Measurements from ENCODE around the gene BCL2A1.

Gene BCL2A1

GRCh38 chr15:79977431-79978054 is 6.5 kb upstream of the BCL2A1 start:
- TF ChIP-seq CTCF (IDR thresholded peaks at IDR 0.05; ENCODE audit: borderline replicate concordance, insufficient read depth, low read depth, low read length): no peak
- peak overlapping the region; percentile 13 for H3K4me3 ChIP-seq (ENCODE audit: low read depth, low read length)

- no peak for TF ChIP-seq CTCF (IDR thresholded peaks at IDR 0.05; ENCODE audit: borderline replicate concordance, insufficient read depth, low read depth, low read length)
- no peak overlapping the region for H3K4me3 ChIP-seq (ENCODE audit: low read depth, low read length)
Observed at GRCh38 chr15:79973456-79974195, 2.6 kb upstream of the BCL2A1 start.

GRCh38 chr15:79972863-79973262 is 1.9 kb upstream of the BCL2A1 start:
- H3K4me3 ChIP-seq (ENCODE audit: low read depth, low read length): no peak overlapping the region
- no peak for TF ChIP-seq CTCF (IDR thresholded peaks at IDR 0.05; ENCODE audit: borderline replicate concordance, insufficient read depth, low read depth, low read length)

- peak overlapping the region; percentile 69 for H3K4me3 ChIP-seq (ENCODE audit: low read depth, low read length)
- no peak for TF ChIP-seq CTCF (IDR thresholded peaks at IDR 0.05; ENCODE audit: borderline replicate concordance, insufficient read depth, low read depth, low read length)
Observed at GRCh38 chr15:79970181-79970580, 815 bp downstream of the BCL2A1 start.

- TF ChIP-seq CTCF (IDR thresholded peaks at IDR 0.05; ENCODE audit: borderline replicate concordance, insufficient read depth, low read depth, low read length): no peak
- H3K4me3 ChIP-seq (ENCODE audit: low read depth, low read length): peak overlapping the region; percentile 69
Observed at GRCh38 chr15:79969146-79969545, 1.9 kb downstream of the BCL2A1 start.

GRCh38 chr15:79967298-79968182 is 3.5 kb downstream of the BCL2A1 start:
- TF ChIP-seq CTCF (IDR thresholded peaks at IDR 0.05; ENCODE audit: borderline replicate concordance, insufficient read depth, low read depth, low read length): no peak

More at GRCh38 chr15:79967298-79968182, 3.5 kb downstream of the BCL2A1 start:
- peak overlapping the region; percentile 69 for H3K4me3 ChIP-seq (ENCODE audit: low read depth, low read length)
